GM21825 (cell line): Measurements from ENCODE around the gene COX5B.
"Not testable (repeated sequence)": the region's sequence is repeated elsewhere in the genome, so short reads cannot be mapped to it uniquely, and the experiment has no call there.

ENCODE experiments used
- ATAC-seq: cut with Tn5 transposase; IDR thresholded peaks from one replicate; pipeline ENCODE4 v1.9.1; 2021; ENCODE audit warnings: mild to moderate bottlenecking, moderate library complexity; ENCODE audit not compliant: unreplicated experiment

The COX5B gene

DNA sequence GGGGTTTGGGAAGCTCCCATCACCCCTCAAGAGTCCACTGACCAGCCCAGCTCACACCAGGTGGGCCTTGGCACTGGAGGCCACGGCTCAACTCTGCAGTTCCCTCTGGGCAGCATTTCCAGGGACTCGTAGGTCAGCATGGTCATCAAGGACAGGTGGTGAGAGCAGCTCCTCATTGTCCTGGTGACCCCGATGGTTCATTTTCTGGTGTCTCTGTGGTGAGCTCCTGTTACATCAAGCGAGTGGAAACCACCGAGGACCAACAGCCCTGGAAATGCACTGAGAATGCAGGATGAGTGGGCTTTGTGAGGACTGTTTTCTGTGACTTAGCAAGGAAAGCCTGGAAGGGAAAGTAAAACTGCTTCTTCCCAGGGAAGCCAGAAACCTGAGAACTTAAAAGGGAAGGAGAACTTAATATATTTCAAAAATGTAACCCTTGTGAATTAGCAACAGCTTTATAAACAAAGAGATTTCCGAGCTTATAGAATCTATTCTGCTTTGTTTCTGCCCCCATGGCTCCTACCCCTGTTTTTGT, 26.8 kb downstream of the COX5B start:
- ATAC-seq: not testable (repeated sequence)

DNA sequence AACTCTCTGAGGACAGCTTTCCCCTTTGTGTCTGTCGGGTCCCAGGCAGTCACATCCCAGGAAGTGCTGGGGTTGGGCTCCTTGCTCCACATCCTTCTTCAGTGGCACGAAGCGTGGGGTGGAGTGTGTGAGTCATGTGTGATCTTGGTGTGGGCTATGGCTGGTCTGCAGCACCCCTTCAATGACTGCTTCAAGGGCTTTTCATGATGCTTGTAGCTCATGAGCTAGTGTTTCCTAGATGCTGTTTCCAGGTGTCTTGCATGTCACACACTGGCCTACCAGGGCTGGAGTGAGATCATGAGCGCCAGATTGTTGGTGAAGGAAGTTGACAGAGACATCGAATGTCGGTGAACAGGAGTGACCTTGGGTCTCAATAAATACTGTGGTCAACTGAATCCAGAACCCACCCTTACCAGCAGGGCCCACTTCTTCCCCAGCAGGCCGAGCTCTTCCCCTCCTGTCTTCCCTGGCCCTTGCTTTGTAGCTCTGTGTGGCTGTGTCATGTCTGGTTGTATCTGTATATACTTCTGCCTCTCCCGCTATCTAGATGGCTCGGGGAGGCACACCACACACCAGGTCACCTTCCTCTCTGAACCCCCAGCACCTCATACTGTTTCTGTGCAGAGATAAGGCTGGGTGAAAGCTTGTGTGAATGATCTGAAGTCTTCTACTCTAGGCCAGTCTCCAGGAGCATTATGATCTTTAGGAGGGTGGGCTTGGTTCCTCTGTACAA, 27.5 kb downstream of the COX5B start:
- no peak for ATAC-seq

DNA sequence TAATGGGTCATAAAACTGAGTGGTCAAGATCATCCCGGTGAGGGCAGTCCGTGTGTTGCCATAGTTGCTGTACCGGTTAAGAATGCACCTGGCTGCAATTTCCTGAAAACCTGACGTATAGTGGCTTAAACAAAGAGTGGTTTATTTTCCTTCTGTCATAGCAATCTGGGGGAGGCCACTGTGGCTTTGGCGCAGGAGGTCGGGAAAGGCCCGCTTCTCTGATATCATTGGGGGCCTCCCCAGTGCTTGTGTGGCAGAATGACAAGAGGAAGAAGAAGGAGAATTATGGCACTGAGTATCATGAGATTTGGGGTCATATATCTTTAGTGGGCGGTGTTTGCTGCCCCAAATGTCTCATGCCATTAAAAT, 28.0 kb downstream of the COX5B start:
- no peak for ATAC-seq

DNA sequence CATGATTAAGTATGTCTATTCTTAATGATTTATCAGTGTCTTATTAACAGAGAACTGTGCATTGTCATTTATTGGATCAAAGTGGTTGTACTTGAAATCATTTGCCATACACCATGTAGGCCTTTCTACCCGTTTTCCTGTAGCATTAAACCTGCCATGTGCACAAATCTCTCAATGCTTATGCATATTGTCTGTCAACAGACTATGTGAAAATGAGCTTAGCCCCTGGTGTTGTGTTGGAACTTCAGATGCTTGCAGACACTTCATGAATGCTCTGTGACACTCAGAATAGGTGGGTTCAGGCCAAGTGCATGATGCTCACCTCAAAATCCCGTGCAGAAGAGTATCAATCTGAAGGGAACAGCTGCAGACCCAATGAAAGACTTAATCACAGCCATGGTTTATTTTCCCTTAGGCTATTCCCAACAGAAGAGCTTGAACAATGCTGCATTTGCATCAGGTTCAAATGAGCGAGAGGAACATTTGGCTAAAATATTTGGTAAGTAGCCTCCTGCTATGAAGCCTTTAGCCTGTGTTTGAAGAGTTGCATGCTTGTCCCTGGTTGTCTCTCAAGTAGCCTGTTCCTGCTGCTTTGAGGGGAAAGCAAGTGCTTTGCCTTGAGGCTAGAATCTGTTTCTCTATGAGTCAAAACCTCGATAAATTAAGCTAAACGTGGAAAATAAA, 29.7 kb downstream of the COX5B start:
- ATAC-seq: no peak

DNA sequence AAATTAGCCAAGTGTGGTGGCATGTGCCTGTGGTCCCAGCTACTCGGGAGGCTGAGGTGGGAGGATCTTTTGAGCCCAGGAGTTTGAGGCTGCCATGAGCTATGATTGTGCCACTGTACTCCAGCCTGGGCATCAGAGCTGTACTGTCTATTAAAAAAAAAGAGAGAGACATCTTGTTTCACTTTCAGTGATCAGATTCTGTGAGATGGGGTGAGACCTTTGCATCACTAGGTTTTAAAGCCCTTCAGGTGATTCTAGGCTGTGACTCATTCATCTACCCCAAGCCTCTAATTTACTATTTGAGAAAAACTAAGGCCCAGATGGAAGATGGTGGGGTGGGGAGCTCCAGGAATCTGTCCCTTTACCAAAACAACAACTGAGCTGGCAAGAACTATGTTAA, 30.8 kb downstream of the COX5B start:
- no peak for ATAC-seq

DNA sequence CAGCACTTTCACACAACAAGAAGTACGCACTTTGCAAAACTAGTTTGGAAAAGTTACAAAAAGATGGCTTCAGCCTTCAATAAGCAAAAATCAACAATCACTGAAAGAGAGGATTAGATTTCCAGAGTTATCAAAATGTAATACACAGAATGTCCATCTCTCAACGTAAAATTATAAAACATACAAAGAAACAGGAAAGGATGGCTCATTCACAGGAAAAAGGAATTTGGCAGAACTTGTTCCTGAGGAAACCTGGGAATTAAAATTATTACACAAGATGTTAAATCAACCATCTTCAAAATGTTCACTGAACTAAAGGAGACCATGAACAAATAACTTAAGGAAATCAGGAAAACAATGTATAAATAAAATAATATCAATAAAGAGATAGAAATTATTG, 31.6 kb downstream of the COX5B start:
- ATAC-seq: no peak

DNA sequence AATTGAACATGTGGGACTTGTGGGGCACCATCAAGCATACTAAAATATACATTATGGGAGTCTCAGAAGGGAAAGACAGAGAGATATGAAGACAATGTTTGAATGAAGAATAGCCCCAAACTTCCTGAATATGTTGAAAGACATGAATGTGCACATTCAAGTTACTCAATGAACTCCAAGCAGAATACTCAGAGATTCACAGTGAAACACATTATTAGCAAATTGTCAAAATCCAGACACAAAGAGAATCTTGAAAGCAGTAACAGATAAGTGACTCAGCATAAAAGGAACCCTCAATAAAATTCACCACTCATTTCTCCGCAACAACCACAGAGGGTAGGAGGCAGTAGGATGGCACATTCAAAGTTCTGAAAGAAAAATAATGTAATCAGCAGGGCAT, 32.4 kb downstream of the COX5B start:
- no peak for ATAC-seq

DNA sequence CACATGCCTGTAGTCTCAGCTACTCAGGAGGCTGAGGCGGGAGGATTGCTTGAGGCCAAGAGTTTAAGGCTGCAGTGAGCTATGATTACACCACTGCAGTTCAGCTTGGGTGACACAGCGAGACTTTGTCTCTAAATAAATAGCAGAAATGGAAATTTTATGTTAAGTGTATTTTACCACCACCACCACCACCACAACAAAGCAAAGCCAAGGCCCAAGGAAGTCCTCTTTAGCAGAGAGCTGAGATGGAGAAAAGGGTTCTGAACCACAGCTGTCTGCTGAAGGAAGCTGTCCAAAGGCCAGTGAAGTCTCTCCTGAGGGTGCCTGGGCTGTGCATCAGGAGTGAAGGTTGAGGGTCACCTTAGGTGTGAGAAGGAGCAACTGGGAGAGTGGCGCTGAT, 41.4 kb downstream of the COX5B start:
- ATAC-seq: not testable (repeated sequence)

DNA sequence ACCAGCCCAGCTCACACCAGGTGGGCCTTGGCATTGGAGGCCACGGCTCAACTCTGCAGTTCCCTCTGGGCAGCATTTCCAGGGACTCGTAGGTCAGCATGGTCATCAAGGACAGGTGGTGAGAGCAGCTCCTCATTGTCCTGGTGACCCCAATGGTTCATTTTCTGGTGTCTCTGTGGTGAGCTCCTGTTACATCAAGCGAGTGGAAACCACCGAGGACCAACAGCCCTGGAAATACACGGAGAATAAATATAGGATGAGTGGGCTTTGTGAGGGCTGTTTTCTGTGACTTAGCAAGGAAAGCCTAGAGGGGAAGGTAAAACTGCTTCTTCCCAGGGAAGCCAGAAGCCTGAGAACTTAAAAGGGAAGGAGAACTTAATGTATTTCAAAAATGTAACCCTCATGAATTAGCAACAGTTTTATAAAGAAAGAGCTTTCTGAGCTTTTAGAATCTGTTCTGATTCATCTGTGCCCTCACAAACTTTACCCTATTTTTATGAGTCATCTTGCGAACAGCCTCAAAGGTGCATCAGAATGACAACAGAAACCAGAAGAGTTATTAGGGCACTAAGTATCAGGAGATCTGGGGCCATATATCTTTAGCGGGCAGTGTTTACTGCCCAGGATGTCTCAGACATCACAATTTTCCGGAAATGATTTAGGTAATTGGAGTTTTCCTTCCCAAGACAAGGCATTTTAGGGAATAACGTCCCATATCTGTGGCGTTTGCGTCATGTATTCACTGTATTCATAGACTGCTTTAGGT, 42.4 kb downstream of the COX5B start:
- no peak for ATAC-seq

DNA sequence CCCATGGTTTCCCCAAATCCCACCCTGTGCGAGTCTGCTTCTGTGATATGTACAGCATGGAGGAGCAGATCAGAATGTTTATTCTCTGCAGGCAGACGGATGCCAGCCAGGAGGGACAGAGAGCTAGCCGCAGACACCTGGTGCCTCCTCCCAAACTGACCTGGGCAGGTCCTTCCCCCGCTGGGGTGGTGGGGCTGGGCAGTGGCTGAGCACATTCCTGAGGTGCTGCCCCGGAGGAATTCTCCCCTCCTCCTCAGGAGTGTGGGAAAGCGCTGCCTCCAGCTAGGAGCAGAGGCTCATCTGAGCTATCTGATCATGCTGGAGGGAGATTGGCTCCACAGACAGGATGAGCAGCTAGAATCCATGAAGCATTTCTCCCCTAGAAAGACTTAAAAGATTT, 45.3 kb downstream of the COX5B start:
- no peak for ATAC-seq

DNA sequence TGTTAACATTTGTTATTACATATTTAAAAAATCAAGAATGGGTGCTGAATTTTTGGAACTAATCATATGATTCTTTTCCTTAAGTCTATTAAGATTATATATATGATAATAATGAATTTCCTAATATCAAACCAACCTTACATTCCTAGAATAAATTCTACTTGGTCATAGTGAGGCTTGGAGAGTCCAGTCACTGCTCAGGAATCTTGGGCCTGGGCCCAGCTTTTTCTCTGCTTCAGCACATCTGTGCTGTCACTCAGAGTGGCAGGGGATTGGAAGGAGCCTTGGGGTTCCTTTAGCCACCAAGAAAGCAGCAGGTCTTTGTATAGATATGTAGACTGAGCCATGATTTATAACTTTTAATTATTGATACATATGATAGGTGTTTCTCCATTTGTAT, 47.6 kb downstream of the COX5B start:
- ATAC-seq: no peak

DNA sequence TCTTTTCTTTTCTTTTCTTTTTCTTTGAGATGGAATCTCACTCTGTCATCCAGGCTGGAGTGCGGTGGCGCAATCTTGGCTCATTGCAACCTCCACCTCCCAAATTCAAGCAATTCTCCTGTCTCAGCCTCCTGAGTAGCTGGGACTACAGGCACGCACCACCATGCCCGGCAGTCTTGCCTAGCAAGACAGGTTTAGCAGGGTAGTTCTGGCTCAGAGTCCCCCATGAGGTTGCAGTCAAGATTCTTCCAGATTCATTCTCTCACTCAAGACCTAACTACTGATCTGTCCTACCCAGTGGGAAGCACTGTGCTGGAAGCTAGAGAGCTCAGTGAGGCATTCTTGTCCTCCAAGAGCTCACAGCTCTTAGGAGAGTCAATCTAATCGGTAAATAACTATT, 49.9 kb downstream of the COX5B start:
- ATAC-seq: no peak

DNA sequence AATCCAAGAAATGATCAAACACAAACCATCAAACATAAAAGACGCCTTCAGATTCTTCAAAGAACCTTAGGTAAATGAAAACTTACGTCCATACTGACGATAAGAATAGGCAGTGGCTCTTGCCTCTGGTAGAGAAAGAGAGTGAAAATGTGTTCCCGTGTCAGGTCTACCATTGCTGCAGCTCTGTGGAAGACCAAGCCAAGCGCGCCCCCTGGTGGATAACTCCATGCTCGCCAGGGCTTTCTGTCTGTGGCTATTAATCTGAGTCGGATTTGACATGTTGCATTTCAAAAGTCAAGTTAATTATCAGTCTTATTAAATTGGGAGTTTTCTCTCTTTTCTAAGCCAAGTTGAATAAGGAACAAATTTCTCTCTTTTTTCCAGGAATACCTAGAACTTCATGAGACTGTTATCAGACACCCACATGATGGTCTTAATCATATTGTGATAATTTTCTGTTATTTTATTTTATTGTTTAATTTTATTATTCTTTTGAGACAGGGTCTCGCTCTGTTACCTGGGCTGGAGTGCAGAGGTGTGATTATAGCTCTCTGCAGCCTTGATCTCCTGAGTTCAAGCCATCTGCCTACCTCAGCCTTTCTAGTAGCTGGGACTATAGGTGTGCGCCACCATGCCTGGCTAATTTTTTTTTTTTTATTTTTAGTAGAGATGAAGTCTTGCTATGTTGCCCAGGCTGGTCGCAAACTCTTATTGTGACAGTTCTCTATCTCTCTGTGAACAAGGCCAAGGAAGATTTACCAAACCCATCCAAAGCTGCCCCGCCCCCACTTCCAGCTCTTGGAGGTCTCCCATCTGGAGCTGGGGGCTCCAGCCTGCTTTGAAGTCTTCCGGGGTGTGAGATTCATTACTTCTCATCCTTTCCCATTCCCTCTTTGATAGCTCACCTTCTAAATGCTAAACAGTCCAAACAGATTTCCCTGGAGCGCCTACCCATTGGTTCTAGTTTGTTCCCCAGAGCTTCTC, 51.7 kb downstream of the COX5B start:
- peak; percentile 70 for ATAC-seq
